ENCODE results near the gene PRR18. TPM values are rescaled to one million over a fixed set of nuclear protein-coding genes. Genes with fewer than 3 reads are reported as not detected.

PRR18 gene
- total and polyA plus RNA-seq, 4 donors, result 0.29 to 2.8 (median 1.1) TPM

DNA sequence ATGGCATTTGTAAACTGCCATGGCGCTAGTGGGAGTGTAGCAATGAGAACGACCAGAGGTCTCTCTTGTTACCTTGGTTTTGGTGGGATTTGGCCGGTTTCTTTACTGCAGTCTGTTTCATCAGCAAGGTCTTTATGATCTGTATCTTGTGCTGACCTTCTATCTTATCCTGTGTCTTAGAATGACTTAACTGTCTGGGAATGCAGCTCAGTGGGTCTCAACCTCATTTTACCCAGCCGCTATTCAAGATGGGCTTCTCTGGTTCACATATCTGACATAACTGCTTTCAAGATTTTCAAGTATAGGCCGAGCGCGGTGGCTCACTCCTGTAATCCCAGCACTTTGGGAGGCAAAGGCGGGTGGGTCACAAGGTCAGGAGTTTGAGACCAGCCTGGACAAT lies 36.0 kb upstream of the PRR18 start:
- Histone ChIP-seq H3K9ac (ENCODE audit: low read depth in 1 of 2, low read length in 2 of 2) (no peak overlapping the region), H3K36me3 (ENCODE audit: control insufficient read depth in 4 of 4, insufficient read depth in 3 of 4, low read depth in 1 of 4, low read length in 3 of 4) (peaks cover 0 to 4% (median 0%) of the 10 kb centered on the region in 4 donors), H3K4me1 (ENCODE audit: control insufficient read depth in 4 of 4, insufficient read depth in 4 of 4, low read length in 3 of 4) (peaks cover 4 to 52% (median 26%) of the 10 kb centered on the region in 4 donors), H3K27me3 (ENCODE audit: control insufficient read depth in 4 of 4, insufficient read depth in 4 of 4, low read length in 3 of 4) (no peaks in the 10 kb centered on the region), H3K9me3 (ENCODE audit: control insufficient read depth in 4 of 4, low read length in 3 of 4) (no peaks in the 10 kb centered on the region), H3K4me3 (ENCODE audit: low read depth in 1 of 3, low read length in 3 of 3) (no peak overlapping the region), H3K27ac (ENCODE audit: low read depth in 1 of 2, low read length in 2 of 2) (no peak overlapping the region)
- no peak for DNase-seq (ENCODE audit: low spot score)
- TF ChIP-seq FOXA1 (IDR thresholded peaks at IDR 0.05), result no peak
- no peak for TF ChIP-seq GABPA (IDR thresholded peaks at IDR 0.05 in 1 of 2, conservative IDR thresholded peaks at IDR 0.05 in 1 of 2)
- TF ChIP-seq, protein P1, sequence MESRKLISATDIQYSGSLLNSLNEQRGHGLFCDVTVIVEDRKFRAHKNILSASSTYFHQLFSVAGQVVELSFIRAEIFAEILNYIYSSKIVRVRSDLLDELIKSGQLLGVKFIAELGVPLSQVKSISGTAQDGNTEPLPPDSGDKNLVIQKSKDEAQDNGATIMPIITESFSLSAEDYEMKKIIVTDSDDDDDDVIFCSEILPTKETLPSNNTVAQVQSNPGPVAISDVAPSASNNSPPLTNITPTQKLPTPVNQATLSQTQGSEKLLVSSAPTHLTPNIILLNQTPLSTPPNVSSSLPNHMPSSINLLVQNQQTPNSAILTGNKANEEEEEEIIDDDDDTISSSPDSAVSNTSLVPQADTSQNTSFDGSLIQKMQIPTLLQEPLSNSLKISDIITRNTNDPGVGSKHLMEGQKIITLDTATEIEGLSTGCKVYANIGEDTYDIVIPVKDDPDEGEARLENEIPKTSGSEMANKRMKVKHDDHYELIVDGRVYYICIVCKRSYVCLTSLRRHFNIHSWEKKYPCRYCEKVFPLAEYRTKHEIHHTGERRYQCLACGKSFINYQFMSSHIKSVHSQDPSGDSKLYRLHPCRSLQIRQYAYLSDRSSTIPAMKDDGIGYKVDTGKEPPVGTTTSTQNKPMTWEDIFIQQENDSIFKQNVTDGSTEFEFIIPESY (IDR thresholded peaks at IDR 0.05), result no peak
- no peak for TF ChIP-seq JUND (IDR thresholded peaks at IDR 0.05)
- TF ChIP-seq FOXA2 (IDR thresholded peaks at IDR 0.05), result no peak
- no peak for TF ChIP-seq HNF4A (conservative IDR thresholded peaks at IDR 0.05)
- no peak for TF ChIP-seq SP1 (IDR thresholded peaks at IDR 0.05)
- 98% methylated on average over 8 of the region's 8 CpGs for WGBS

DNA sequence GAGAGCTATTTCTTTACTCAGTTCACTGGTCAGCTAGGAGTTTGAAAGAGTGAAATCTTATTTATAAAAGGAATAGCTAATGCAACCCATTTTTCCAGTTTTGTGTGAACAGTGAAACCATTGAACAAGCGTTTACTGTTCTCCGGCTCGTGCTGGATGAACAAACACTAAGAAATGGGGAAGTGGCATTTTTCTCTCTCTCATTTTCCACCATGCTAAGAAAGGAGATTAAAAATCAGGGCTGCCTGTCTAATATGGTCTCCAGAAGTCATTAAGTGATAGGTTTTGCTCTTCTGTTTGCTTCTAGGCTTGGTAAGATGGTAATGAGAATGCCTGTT lies 34.9 kb upstream of the PRR18 start:
- peak overlapping the region; percentile 84 to 97 for H3K9ac ChIP-seq (ENCODE audit: low read depth in 1 of 2, low read length in 2 of 2)
- no peaks in the 10 kb centered on the region for H3K9me3 ChIP-seq (ENCODE audit: control insufficient read depth in 4 of 4, low read length in 3 of 4)
- peaks cover 3 to 42% (median 22%) of the 10 kb centered on the region in 4 donors for H3K4me1 ChIP-seq (ENCODE audit: control insufficient read depth in 4 of 4, insufficient read depth in 4 of 4, low read length in 3 of 4)
- WGBS, result 12% methylated on average over 3 of the region's 3 CpGs
- peak overlapping the region; percentile 91 to 95 (median 94) for H3K4me3 ChIP-seq (ENCODE audit: low read depth in 1 of 3, low read length in 3 of 3)
- no peaks in the 10 kb centered on the region for H3K27me3 ChIP-seq (ENCODE audit: control insufficient read depth in 4 of 4, insufficient read depth in 4 of 4, low read length in 3 of 4)
- DNase-seq (ENCODE audit: low spot score), result no peak
- H3K36me3 ChIP-seq (ENCODE audit: control insufficient read depth in 4 of 4, insufficient read depth in 3 of 4, low read depth in 1 of 4, low read length in 3 of 4), result peaks cover 0 to 4% (median 0%) of the 10 kb centered on the region in 4 donors
- H3K27ac ChIP-seq (ENCODE audit: low read depth in 1 of 2, low read length in 2 of 2), result peak overlapping the region; percentile 91 to 94
- TF ChIP-seq SP1 (IDR thresholded peaks at IDR 0.05) (no peak), GABPA (IDR thresholded peaks at IDR 0.05 in 1 of 2, conservative IDR thresholded peaks at IDR 0.05 in 1 of 2) (no peak), RAD21 (IDR thresholded peaks at IDR 0.05) (no peak), ATF3 (IDR thresholded peaks at IDR 0.05) (no peak), YY1 (IDR thresholded peaks at IDR 0.05) (no peak), FOXA1 (IDR thresholded peaks at IDR 0.05) (no peak), EGR1 (IDR thresholded peaks at IDR 0.05; ENCODE audit: low read depth in 2 of 2) (no peak), NR2F2 (IDR thresholded peaks at IDR 0.05) (no peak), JUND (IDR thresholded peaks at IDR 0.05) (no peak)
- TF ChIP-seq, protein P1 (IDR thresholded peaks at IDR 0.05), result no peak

GRCh38 chr6:166342349-166343149 lies 34.4 kb upstream of the PRR18 start, which contains the start of gene SFT2D1:
Gene SFT2D1, minus strand, starts transcription at chr6:166342545. Its CDS starts 64 bp downstream, at chr6:166342481.
- WGBS, result under 1% methylated on average over 73 of the region's 73 CpGs
- Histone ChIP-seq H3K9me3 (ENCODE audit: control insufficient read depth in 4 of 4, low read length in 3 of 4) (no peaks in the 10 kb centered on the region), H3K36me3 (ENCODE audit: control insufficient read depth in 4 of 4, insufficient read depth in 3 of 4, low read depth in 1 of 4, low read length in 3 of 4) (peaks cover 0 to 4% (median 3%) of the 10 kb centered on the region in 4 donors), H3K4me3 (ENCODE audit: low read depth in 1 of 3, low read length in 3 of 3) (peak within 1 kb of the TSS; percentile 91 to 95 (median 94)), H3K4me1 (ENCODE audit: control insufficient read depth in 4 of 4, insufficient read depth in 4 of 4, low read length in 3 of 4) (peaks cover 3 to 36% (median 17%) of the 10 kb centered on the region in 4 donors), H3K27me3 (ENCODE audit: control insufficient read depth in 4 of 4, insufficient read depth in 4 of 4, low read length in 3 of 4) (no peaks in the 10 kb centered on the region), H3K27ac (ENCODE audit: low read depth in 1 of 2, low read length in 2 of 2) (peak within 1 kb of the TSS; percentile 91 to 94), H3K9ac (ENCODE audit: low read depth in 1 of 2, low read length in 2 of 2) (peak within 1 kb of the TSS; percentile 84 to 97)
- peak; percentile 76 to 95 for TF ChIP-seq GABPA (IDR thresholded peaks at IDR 0.05 in 1 of 2, conservative IDR thresholded peaks at IDR 0.05 in 1 of 2)
- TF ChIP-seq, protein P2, sequence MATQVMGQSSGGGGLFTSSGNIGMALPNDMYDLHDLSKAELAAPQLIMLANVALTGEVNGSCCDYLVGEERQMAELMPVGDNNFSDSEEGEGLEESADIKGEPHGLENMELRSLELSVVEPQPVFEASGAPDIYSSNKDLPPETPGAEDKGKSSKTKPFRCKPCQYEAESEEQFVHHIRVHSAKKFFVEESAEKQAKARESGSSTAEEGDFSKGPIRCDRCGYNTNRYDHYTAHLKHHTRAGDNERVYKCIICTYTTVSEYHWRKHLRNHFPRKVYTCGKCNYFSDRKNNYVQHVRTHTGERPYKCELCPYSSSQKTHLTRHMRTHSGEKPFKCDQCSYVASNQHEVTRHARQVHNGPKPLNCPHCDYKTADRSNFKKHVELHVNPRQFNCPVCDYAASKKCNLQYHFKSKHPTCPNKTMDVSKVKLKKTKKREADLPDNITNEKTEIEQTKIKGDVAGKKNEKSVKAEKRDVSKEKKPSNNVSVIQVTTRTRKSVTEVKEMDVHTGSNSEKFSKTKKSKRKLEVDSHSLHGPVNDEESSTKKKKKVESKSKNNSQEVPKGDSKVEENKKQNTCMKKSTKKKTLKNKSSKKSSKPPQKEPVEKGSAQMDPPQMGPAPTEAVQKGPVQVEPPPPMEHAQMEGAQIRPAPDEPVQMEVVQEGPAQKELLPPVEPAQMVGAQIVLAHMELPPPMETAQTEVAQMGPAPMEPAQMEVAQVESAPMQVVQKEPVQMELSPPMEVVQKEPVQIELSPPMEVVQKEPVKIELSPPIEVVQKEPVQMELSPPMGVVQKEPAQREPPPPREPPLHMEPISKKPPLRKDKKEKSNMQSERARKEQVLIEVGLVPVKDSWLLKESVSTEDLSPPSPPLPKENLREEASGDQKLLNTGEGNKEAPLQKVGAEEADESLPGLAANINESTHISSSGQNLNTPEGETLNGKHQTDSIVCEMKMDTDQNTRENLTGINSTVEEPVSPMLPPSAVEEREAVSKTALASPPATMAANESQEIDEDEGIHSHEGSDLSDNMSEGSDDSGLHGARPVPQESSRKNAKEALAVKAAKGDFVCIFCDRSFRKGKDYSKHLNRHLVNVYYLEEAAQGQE (IDR thresholded peaks at IDR 0.05), result peak; percentile 40
- TF ChIP-seq, protein P3, sequence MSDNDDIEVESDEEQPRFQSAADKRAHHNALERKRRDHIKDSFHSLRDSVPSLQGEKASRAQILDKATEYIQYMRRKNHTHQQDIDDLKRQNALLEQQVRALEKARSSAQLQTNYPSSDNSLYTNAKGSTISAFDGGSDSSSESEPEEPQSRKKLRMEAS (IDR thresholded peaks at IDR 0.05), result peak; percentile 24
- no peak for TF ChIP-seq TAF1 (conservative IDR thresholded peaks at IDR 0.05)
- peak in 1 of 2 donors; percentile 19 for TF ChIP-seq EGR1 (IDR thresholded peaks at IDR 0.05; ENCODE audit: low read depth in 2 of 2)
- peak; percentile 75 for TF ChIP-seq YY1 (IDR thresholded peaks at IDR 0.05)
- DNase-seq (ENCODE audit: low spot score), result peak; percentile 84
